ENCODE data around the gene ZNF12. TPM values are rescaled to one million over a fixed set of nuclear protein-coding genes. Genes with fewer than 3 reads are reported as not detected.

Gene ZNF12
- total and polyA plus RNA-seq, 10 of the 15 experiments (the other 5 are each of a cell fraction or from before 2014, with no cell fraction given) = 6.7 to 38.1 (median 14.4) TPM

- in situ Hi-C loops (cut with MboI) (no loop called here), intact Hi-C loops (cut with micrococcal nuclease; ENCODE audit: unreplicated experiment) (no loop called here)
- no peaks in the 10 kb centered on the region; the same call in 1 of the 2 replicates for H4K20me1 ChIP-seq (ENCODE audit: control insufficient read depth, insufficient read depth)
- DNase-seq (ENCODE audit: low read depth, low spot score) = no peak
- no peak overlapping the region for H3K4me3 ChIP-seq
- 83% methylated on average over 15 of the region's 15 CpGs for WGBS (ENCODE audit: insufficient coverage, insufficient replicate concordance, low lambda C conversion rate, missing lambda C conversion rate)
- no peaks in the 10 kb centered on the region; the same call in 2 of the 3 replicates for H3K9me3 ChIP-seq (replicated peaks; ENCODE audit: control insufficient read depth, insufficient read depth, low read length)
- POLR2A ChIA-PET = interaction anchor here (0.6 kb wide), 1 partner anchor 49 kb away, joined by 4 read pairs; no protein-coding TSS in a partner anchor
- H3K9ac ChIP-seq (ENCODE audit: control insufficient read depth, insufficient read depth, low read length) = no peak overlapping the region
- CTCF ChIA-PET = no interaction called here
- H3K36me3 ChIP-seq (ENCODE audit: control insufficient read depth in 2 of 2, insufficient read depth in 2 of 2, low read length in 1 of 2) = peaks cover 5 to 25% of the 10 kb centered on the region in 2 experiments
- H3K4me2 ChIP-seq (ENCODE audit: control insufficient read depth, insufficient read depth) = no peak overlapping the region
- H3K27ac ChIP-seq (ENCODE audit: control insufficient read depth, insufficient read depth) = no peak overlapping the region
- no peaks in the 10 kb centered on the region for H3K27me3 ChIP-seq (replicated peaks in 1 of 2; ENCODE audit: control insufficient read depth in 2 of 2, insufficient read depth in 2 of 2, low read length in 1 of 2)
- peaks cover 7% of the 10 kb centered on the region; the same call in 1 of the 2 replicates for H3K4me1 ChIP-seq (ENCODE audit: control insufficient read depth, insufficient read depth, low read length)
- no peak for ATAC-seq
- RAD21 ChIA-PET (ENCODE audit: unreplicated experiment) = no interaction called here
- SMC1A ChIA-PET (ENCODE audit: uncharacterized antibody, unreplicated experiment) = no interaction called here
- BruUV-seq (replicated peaks) = no TSS peak
- no peak for FAIRE-seq
- no peak overlapping the region for H2AFZ ChIP-seq (ENCODE audit: control insufficient read depth, low read depth, low read length)
- H3K79me2 ChIP-seq (ENCODE audit: control insufficient read depth, insufficient read depth, low read length) = peaks cover 22% of the 10 kb centered on the region
- TF ChIP-seq SKIL (IDR thresholded peaks at IDR 0.05; ENCODE audit: low read depth, poor library complexity, severe bottlenecking) (no peak), ZBTB40 (IDR thresholded peaks at IDR 0.05; ENCODE audit: borderline replicate concordance) (no peak), CBX3 (IDR thresholded peaks at IDR 0.05; ENCODE audit: borderline replicate concordance, low read depth) (no peak), ATF3 (IDR thresholded peaks at IDR 0.05; ENCODE audit: borderline replicate concordance, extremely low read depth, low read depth, low read length) (no peak), E4F1 (IDR thresholded peaks at IDR 0.05; ENCODE audit: borderline replicate concordance, partially characterized antibody) (no peak), KLF5 (IDR thresholded peaks at IDR 0.05; ENCODE audit: partially characterized antibody) (no peak), IKZF2 (IDR thresholded peaks at IDR 0.05) (no peak), EZH2 (IDR thresholded peaks at IDR 0.05; ENCODE audit: borderline replicate concordance, control insufficient read depth, low read depth, low read length) (no peak)
These were observed 65.3 kb downstream of the ZNF12 start for GRCh38 chr7:6641305-6642035.

Data from GM12878 (cell line).